ENCODE data around the gene UBE2H. TPM values are rescaled to one million over a fixed set of nuclear protein-coding genes. Genes with fewer than 3 reads are reported as not detected.

The UBE2H gene
- total RNA-seq, 2 donors from 2014 or later: 24.9 to 45.2 TPM

Other genes starting within 250 kb of the UBE2H start
- 10 to 100 TPM; 22.8 to 40.8 TPM for gene ZC3HC1, start 98.4 kb upstream of the UBE2H start, total RNA-seq
- gene KLHDC10, start 117.6 kb upstream of the UBE2H start, total RNA-seq: 10 to 100 TPM; 19.7 to 20.8 TPM